ENCODE data around the gene GSC2.
A peak's percentile ranks its signal among the peaks of the same experiment; 100 is the strongest.

GSC2 gene

DNA sequence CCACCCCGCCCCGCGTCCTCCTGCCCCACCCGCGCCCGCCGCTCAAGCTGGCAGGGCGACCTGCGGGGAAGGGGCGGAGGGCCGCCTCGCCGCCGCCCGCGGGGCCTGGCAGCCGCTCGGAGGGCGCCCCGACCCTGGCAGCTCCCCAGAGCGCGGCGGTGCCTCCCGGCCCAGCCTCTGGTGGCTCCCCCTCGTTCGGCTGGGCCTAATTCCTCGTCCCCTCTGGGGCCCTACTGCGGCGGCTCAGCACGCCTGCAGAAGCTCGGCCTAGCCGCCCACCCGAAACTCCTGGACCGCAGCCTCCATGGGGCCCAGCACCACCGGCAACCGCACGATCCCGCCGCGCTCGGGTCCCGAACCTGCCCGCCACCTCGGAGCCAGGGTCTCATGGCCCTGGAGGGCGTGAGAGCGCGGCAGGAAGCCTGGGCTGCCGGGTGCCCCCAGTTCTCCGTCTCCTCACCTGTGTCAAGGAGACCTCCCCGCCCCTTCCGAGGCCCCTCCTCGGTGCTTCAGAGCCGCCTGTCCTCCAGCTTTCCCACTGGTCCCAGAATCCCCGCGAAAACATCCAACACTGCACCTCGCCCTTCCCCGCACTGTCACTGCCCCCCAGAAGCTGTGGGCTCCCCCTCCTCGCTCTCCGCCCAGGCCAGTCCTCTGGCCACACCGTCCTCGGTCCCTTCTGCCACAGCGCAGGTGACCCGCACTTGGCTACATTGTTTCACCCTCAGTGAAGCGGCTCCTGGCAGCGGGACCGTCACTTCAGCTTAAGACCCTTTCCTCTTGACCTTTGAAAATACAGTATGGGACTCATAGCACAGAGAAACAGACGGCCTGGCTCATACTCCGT lies 613 bp upstream of the GSC2 start:
- TF ChIP-seq, protein P1, sequence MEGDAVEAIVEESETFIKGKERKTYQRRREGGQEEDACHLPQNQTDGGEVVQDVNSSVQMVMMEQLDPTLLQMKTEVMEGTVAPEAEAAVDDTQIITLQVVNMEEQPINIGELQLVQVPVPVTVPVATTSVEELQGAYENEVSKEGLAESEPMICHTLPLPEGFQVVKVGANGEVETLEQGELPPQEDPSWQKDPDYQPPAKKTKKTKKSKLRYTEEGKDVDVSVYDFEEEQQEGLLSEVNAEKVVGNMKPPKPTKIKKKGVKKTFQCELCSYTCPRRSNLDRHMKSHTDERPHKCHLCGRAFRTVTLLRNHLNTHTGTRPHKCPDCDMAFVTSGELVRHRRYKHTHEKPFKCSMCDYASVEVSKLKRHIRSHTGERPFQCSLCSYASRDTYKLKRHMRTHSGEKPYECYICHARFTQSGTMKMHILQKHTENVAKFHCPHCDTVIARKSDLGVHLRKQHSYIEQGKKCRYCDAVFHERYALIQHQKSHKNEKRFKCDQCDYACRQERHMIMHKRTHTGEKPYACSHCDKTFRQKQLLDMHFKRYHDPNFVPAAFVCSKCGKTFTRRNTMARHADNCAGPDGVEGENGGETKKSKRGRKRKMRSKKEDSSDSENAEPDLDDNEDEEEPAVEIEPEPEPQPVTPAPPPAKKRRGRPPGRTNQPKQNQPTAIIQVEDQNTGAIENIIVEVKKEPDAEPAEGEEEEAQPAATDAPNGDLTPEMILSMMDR (IDR thresholded peaks at IDR 0.05; ENCODE audit: control insufficient read depth, extremely low read depth, insufficient read depth), result no peak
- no peak for DNase-seq (ENCODE audit: low read depth)
- H3K4me3 ChIP-seq (ENCODE audit: low read depth, low read length), result no peak overlapping the region

DNA sequence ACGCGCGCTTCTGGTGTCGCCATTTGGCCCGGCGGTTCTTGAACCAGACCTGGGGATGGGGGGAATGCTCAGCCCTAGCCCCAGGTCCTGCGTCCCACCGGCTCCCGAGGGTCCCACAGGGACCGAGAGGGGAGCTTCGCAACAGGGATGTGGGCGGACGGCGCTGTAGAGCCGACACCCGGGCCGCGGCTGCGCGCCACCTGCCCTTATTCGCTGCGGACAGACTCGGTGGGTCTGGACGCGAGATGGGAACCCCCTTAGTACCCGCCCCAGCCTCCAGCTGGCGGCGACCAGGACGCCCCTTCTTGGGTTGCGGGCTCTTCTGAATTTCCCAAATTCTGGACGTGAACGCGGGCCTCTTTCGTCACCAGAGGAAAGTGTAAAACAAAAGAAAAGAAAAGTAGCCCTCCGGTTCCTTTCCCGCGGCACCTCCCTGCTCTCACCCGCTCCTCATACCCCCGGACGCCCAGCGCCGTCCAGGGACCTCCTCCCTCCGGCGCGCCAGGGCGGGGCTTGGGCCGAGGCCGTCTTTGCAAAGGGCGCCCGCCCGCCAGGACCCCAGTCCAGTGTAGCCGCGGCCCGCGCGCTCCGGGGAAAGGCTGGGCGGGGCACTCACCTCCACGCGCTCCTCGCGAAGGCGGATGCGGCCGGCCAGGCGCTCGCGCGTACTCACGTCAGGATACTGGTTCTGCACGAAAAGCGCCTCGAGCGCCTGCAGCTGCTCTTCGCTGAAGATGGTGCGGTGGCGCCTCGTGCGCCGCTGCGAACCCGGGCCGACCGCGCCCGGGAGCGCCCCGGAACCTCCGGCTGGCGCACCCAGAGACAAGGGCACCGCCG lies 827 bp downstream of the GSC2 start:
- no peak for DNase-seq (ENCODE audit: low read depth)
- H3K4me3 ChIP-seq (ENCODE audit: low read depth, low read length), result no peak overlapping the region
- TF ChIP-seq, protein P1 (IDR thresholded peaks at IDR 0.05; ENCODE audit: control insufficient read depth, extremely low read depth, insufficient read depth), result no peak

DNA sequence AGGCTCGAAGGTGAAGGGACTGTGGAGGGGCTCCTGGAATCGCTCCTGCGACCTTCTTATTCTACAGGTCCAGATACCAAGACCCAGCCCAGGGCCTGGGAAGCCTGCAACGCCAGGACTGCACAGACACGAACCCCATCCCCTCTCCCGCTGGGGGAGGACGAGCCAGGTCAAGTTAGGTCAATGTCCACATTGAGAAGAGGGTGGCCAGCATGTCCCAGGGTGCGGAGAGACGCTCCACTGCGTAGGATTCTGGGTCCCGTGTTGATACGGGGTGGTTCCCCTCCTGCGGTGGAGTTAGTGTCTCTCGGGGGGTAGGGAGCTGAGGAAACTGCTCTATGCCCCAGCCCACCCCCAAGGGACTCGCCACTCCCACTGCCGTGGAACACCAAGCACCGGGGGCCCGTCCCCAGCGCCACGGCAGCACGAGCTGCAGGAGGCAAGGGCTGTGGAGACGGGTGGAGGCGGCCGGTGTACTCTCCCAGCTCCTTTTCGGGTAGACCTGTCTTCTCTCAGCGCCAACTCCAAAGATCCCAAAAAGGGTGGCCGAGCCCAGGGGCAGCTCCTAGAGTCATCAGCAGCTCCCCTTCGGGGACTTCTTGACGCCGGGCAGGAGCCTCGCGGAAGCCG lies 1.6 kb downstream of the GSC2 start:
- no peak overlapping the region for H3K4me3 ChIP-seq (ENCODE audit: low read depth, low read length)
- no peak for DNase-seq (ENCODE audit: low read depth)
- TF ChIP-seq, protein P1 (IDR thresholded peaks at IDR 0.05; ENCODE audit: control insufficient read depth, extremely low read depth, insufficient read depth), result no peak

DNA sequence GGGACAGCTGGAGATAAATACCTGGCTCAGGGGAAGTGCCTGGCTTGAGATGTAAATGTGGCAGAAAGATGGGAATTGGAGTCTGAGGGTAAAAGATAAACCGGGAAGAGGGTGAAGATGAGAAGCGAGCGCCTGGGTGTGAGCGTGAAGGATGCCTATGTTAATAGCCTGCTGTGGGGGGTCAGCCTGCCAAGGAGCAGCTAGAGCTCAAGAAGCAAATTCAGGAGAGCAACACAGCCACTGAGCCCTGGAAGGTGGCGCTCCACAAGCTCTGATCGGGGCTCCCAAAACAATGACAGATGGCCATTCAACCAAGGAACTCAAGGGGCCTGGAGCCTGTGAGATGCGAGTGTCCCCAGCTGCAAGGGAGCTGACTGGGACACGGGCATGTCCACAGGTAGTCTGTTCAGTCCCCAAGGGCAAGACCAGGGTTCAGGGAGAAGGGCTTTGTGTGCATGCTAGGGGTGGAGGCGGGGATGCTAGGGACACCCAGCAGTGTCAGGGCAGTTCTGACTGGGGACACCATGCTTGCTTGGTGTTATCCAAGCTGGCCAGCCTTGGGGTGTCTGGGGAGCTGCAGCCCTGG lies 2.8 kb downstream of the GSC2 start:
- TF ChIP-seq, protein P1 (IDR thresholded peaks at IDR 0.05; ENCODE audit: control insufficient read depth, extremely low read depth, insufficient read depth), result no peak
- no peak for DNase-seq (ENCODE audit: low read depth)
- no peak overlapping the region for H3K4me3 ChIP-seq (ENCODE audit: low read depth, low read length)

DNA sequence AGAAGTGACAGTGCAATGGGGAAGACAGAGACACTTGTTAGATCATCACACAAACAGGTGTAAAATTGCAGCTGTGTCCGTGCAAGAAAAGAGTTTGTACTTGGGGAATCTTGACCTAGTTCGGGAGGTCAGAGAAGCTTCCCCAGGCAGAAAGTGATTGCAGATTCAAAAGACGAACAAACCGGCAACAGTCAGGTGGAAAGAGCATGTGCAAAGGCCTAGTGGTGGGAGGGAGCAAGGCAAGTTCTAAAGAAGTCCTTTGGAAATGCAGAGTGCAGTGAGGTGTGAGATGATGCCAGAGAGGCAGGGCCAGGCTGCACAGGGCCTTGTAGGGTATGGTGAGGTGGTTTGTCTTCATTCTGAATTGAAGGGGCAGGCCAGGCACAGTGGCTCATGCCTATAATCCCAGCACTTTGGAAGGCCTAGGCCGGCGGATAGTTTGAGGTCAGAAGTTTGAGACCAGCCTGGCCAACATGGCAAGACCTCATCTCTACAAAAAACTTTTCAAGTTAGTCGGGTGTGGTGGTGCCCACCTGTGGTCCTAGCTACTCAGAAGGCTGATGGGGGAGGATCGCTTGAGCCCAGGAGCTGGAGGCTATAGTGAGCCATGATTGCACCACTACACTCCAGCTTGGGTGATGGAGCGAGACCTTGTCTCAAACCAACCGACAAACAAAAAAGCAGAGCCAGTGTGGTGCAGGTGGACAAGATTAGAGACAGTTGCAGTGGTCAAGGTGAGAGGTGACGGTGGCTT lies 3.7 kb downstream of the GSC2 start:
- no peak for DNase-seq (ENCODE audit: low read depth)
- no peak overlapping the region for H3K4me3 ChIP-seq (ENCODE audit: low read depth, low read length)
- TF ChIP-seq, protein P1 (IDR thresholded peaks at IDR 0.05; ENCODE audit: control insufficient read depth, extremely low read depth, insufficient read depth), result no peak

DNA sequence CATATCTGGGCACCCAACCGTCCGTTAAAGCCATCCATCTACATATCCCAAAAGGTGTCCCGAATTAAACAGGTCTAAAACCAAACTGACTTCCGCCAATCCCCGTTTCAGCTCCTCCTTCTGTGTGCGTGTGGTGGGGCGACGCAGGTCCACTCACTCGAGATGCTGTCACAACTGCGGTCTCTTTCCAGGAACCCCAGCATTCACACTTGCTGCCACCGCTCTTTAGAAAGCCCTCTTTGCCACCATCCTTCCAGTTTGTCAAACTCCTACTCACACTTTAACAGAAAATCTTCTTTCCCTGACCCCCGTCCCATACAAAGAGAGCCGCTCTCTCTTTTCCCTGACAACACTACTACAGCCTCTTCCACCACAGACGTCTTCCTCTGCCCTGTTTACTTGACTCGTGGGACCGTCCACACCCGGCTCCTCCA lies 6.1 kb downstream of the GSC2 start:
- no peak for DNase-seq (ENCODE audit: low read depth)
- TF ChIP-seq, protein P1 (IDR thresholded peaks at IDR 0.05; ENCODE audit: control insufficient read depth, extremely low read depth, insufficient read depth), result no peak

More for the DNA sequence above, 6.1 kb downstream of the GSC2 start:
- peak overlapping the region; percentile 95 for H3K4me3 ChIP-seq (ENCODE audit: low read depth, low read length)

Measured in LNCaP clone FGC (cell line).